ENCODE measurements around the gene ART1.
"Not testable (repeated sequence)": the region's sequence is repeated elsewhere in the genome, so short reads cannot be mapped to it uniquely, and the experiment has no call there.

ART1 gene

GRCh38 chr11:3635641-3636375 lies 9.1 kb upstream of the ART1 start:
- DNase-seq: no peak

GRCh38 chr11:3637201-3637600 lies 7.7 kb upstream of the ART1 start:
- no peak for DNase-seq

GRCh38 chr11:3638513-3638912 lies 6.4 kb upstream of the ART1 start:
- no peak for DNase-seq

- DNase-seq: no peak
These were observed 5.1 kb upstream of the ART1 start for GRCh38 chr11:3639841-3640240.

- DNase-seq: no peak
These were observed 3.7 kb upstream of the ART1 start for GRCh38 chr11:3641191-3641590.

GRCh38 chr11:3641701-3642070 lies 3.2 kb upstream of the ART1 start, which contains the start of gene ART5:
TSS of gene ART5 (minus strand) at chr11:3641992. CDS start at chr11:3641862, 130 bp downstream.
- DNase-seq: no peak

- DNase-seq: peak; percentile 70
These were observed 2.6 kb upstream of the ART1 start for GRCh38 chr11:3642071-3642951.

GRCh38 chr11:3643102-3643546 lies 1.8 kb upstream of the ART1 start:
- DNase-seq: not testable (repeated sequence)

GRCh38 chr11:3645552-3645951 lies 624 bp downstream of the ART1 start:
- no peak for DNase-seq

GRCh38 chr11:3648843-3649242 lies 3.9 kb downstream of the ART1 start:
- DNase-seq: not testable (repeated sequence)

- not testable (repeated sequence) for DNase-seq
These were observed 4.4 kb downstream of the ART1 start for GRCh38 chr11:3649374-3649773.

- not testable (repeated sequence) for DNase-seq
These were observed 7.6 kb downstream of the ART1 start for GRCh38 chr11:3652514-3652913.

- no peak for DNase-seq
These were observed 10.6 kb downstream of the ART1 start for GRCh38 chr11:3655547-3655946.

GRCh38 chr11:3657331-3657730 lies 12.4 kb downstream of the ART1 start:
- not testable (repeated sequence) for DNase-seq

- no peak for DNase-seq
These were observed 13.3 kb downstream of the ART1 start for GRCh38 chr11:3658252-3658651.

- DNase-seq: no peak
These were observed 14.9 kb downstream of the ART1 start for GRCh38 chr11:3659595-3660515.

- DNase-seq: no peak
These were observed 16.0 kb downstream of the ART1 start for GRCh38 chr11:3660960-3661359.

GRCh38 chr11:3662856-3663255 lies 17.9 kb downstream of the ART1 start:
- DNase-seq: no peak

GRCh38 chr11:3664032-3664630 lies 19.2 kb downstream of the ART1 start:
- no peak for DNase-seq

GRCh38 chr11:3665336-3666022 lies 20.6 kb downstream of the ART1 start:
- no peak for DNase-seq

GRCh38 chr11:3666023-3666530 lies 21.1 kb downstream of the ART1 start:
- no peak for DNase-seq

Data from activated CD8-positive, alpha-beta memory T cell treated with anti-CD3 and anti-CD28 coated beads, Interleukin-2, amount 50 U/mL, for 48 hours (primary cell).